NCI-H748 (cell line): ENCODE measurements around the gene PPID.
"Not testable (repeated sequence)": the region's sequence is repeated elsewhere in the genome, so short reads cannot be mapped to it uniquely, and the experiment has no call there.

Experiments used
- DNase-seq: peaks from one replicate; lab custom pipeline; 2025; ENCODE audit not compliant: unreplicated experiment; lab: John Stamatoyannopoulos, UW

Gene PPID

GRCh38 chr4:158722917-158723793 is at the start of gene PPID:
PPID (minus strand) TSS chr4:158723396; CDS start chr4:158723288, 108 bp downstream.
- DNase-seq = peak; percentile 91

GRCh38 chr4:158771776-158772175 is 48.6 kb upstream of the PPID start:
- DNase-seq = no peak

- no peak for DNase-seq
Measured at GRCh38 chr4:158770671-158771070, 47.5 kb upstream of the PPID start.

GRCh38 chr4:158769175-158769921 is 46.2 kb upstream of the PPID start:
- DNase-seq = peak; percentile 41

GRCh38 chr4:158768555-158769174 is 45.5 kb upstream of the PPID start, which contains the start of gene FNIP2:
FNIP2 (plus strand) TSS chr4:158769026; CDS start chr4:158769213, 187 bp downstream.
- peak; percentile 82 for DNase-seq

- no peak for DNase-seq
Measured at GRCh38 chr4:158767451-158767850, 44.3 kb upstream of the PPID start.

GRCh38 chr4:158766434-158767044 is 43.3 kb upstream of the PPID start:
- DNase-seq = no peak

GRCh38 chr4:158763462-158763861 is 40.3 kb upstream of the PPID start:
- no peak for DNase-seq

GRCh38 chr4:158762553-158762952 is 39.4 kb upstream of the PPID start:
- DNase-seq = no peak

GRCh38 chr4:158760866-158761265 is 37.7 kb upstream of the PPID start:
- no peak for DNase-seq

GRCh38 chr4:158759539-158759938 is 36.3 kb upstream of the PPID start:
- not testable (repeated sequence) for DNase-seq

GRCh38 chr4:158758703-158759102 is 35.5 kb upstream of the PPID start:
- no peak for DNase-seq

GRCh38 chr4:158758142-158758541 is 34.9 kb upstream of the PPID start:
- DNase-seq = no peak

- DNase-seq = no peak
Measured at GRCh38 chr4:158756588-158756987, 33.4 kb upstream of the PPID start.

GRCh38 chr4:158755819-158756218 is 32.6 kb upstream of the PPID start:
- not testable (repeated sequence) for DNase-seq

GRCh38 chr4:158754385-158755180 is 31.4 kb upstream of the PPID start:
- no peak for DNase-seq

GRCh38 chr4:158750379-158750778 is 27.2 kb upstream of the PPID start:
- no peak for DNase-seq

GRCh38 chr4:158746537-158746936 is 23.3 kb upstream of the PPID start:
- not testable (repeated sequence) for DNase-seq

GRCh38 chr4:158741326-158742021 is 18.3 kb upstream of the PPID start:
- peak; percentile 30 for DNase-seq

- no peak for DNase-seq
Measured at GRCh38 chr4:158739600-158739999, 16.4 kb upstream of the PPID start.
